GM23338 (cell line): Measurements from ENCODE around the gene UNC5A. TPM values are rescaled to one million over a fixed set of nuclear protein-coding genes. Genes with fewer than 3 reads are reported as not detected.

Experiments
- ATAC-seq: fragments of 200-7000 bp; cut with Tn5 transposase; 3 replicates; pipeline ENCODE4 v1.9.1; 2020
- DNase-seq: peaks from one replicate; pipeline ENCODE4 v3.0.0-alpha.2; 2015; ENCODE audit warnings: low spot score
- H2AFZ ChIP-seq: fragments of 200-600 bp; sonication (generic); 2 replicates; pipeline ENCODE4 v1.8.0; 2016; ENCODE audit warnings: antibody characterized with exemption, mild to moderate bottlenecking, moderate library complexity
- H3F3A ChIP-seq: fragments of 200-600 bp; sonication (generic); replicated peaks from 2 replicates; pipeline ENCODE4 v1.8.0; 2017; ENCODE audit warnings: antibody characterized with exemption, mixed run types, low read depth
- H3K27ac ChIP-seq: fragments of 200-600 bp; sonication (generic); 2 replicates; pipeline ENCODE4 v1.6.1; 2016; ENCODE audit warnings: low read depth
- H3K27me3 ChIP-seq: fragments of 200-600 bp; sonication (generic); 2 replicates; pipeline ENCODE4 v1.8.0; 2016; ENCODE audit warnings: mild to moderate bottlenecking, mixed run types, moderate library complexity; ENCODE audit not compliant: insufficient read depth
- H3K36me3 ChIP-seq: fragments of 200-600 bp; sonication (generic); 2 replicates; pipeline ENCODE4 v1.8.0; 2016; ENCODE audit warnings: mild to moderate bottlenecking; ENCODE audit not compliant: insufficient read depth
- H3K4me1 ChIP-seq: fragments of 200-600 bp; sonication (generic); 2 replicates; pipeline ENCODE4 v1.8.0; 2016; ENCODE audit warnings: mild to moderate bottlenecking, moderate library complexity; ENCODE audit not compliant: insufficient read depth
- H3K4me2 ChIP-seq: fragments of 200-600 bp; sonication (generic); 2 replicates; pipeline ENCODE4 v1.7.1; 2017; ENCODE audit warnings: mixed run types
- H3K4me3 ChIP-seq: fragments of 200-600 bp; sonication (generic); 2 replicates; pipeline ENCODE4 v1.6.1; 2016; ENCODE audit warnings: mixed run types
- H3K79me2 ChIP-seq: fragments of 200-600 bp; sonication (generic); replicated peaks from 2 replicates; pipeline ENCODE4 v1.8.0; 2017; ENCODE audit warnings: mild to moderate bottlenecking; ENCODE audit not compliant: insufficient read depth
- H3K9me2 ChIP-seq: fragments of 200-600 bp; sonication (generic); 2 replicates; pipeline ENCODE4 v1.8.0; 2017; ENCODE audit not compliant: insufficient read depth
- H4K20me1 ChIP-seq: fragments of 200-600 bp; sonication (generic); replicated peaks from 2 replicates; pipeline ENCODE4 v1.8.0; 2017; ENCODE audit warnings: mild to moderate bottlenecking; ENCODE audit not compliant: insufficient read depth
- H3K27ac Mint-ChIP-seq: 2 replicates; pipeline ENCODE4 v1.8.0; 2020; ENCODE audit warnings: inconsistent platforms, mild to moderate bottlenecking, moderate library complexity, mixed read lengths
- H3K27me3 Mint-ChIP-seq: 3 replicates; pipeline ENCODE4 v1.8.0; 2022; ENCODE audit warnings: low read depth, mild to moderate bottlenecking, moderate library complexity, mixed read lengths, inconsistent platforms; ENCODE audit not compliant: insufficient read depth, poor library complexity
- H3K36me3 Mint-ChIP-seq: 3 replicates; pipeline ENCODE4 v1.8.0; 2021; ENCODE audit warnings: low read depth, mild to moderate bottlenecking, inconsistent platforms, moderate library complexity, mixed read lengths
- H3K4me1 Mint-ChIP-seq: 3 replicates; pipeline ENCODE4 v1.8.0; 2020; ENCODE audit warnings: mild to moderate bottlenecking, inconsistent platforms, mixed read lengths
- H3K4me3 Mint-ChIP-seq: 3 replicates; pipeline ENCODE4 v1.8.0; 2021; ENCODE audit warnings: moderate library complexity, mild to moderate bottlenecking, inconsistent platforms, mixed read lengths
- H3K9me3 Mint-ChIP-seq: 3 replicates; pipeline ENCODE4 v1.8.0; 2020; ENCODE audit warnings: moderate library complexity, mild to moderate bottlenecking, inconsistent platforms, mixed read lengths
- CREB1 ChIP-seq: fragments of 250-450 bp; sonication (Bioruptor Pico); IDR thresholded peaks from 2 replicates; pipeline ENCODE4 v1.5.0; 2020; ENCODE audit warnings: low read depth, mild to moderate bottlenecking, moderate library complexity
- CTCF ChIP-seq, 2 experiments: fragments of 200-600 bp in 1 of 2; sonication (generic) in 1 of 2; conservative IDR thresholded peaks; 2 replicates each; pipeline versions ENCODE4 v1.5.1 to v1.6.1; 2016 to 2017; ENCODE audit warnings: antibody characterized with exemption in 2 of 2, low read depth in 2 of 2, mild to moderate bottlenecking in 2 of 2, moderate library complexity in 1 of 2
- ETS1 ChIP-seq: IDR thresholded peaks from 2 replicates; pipeline ENCODE4 v1.6.1; 2016; ENCODE audit warnings: antibody characterized with exemption
- EZH2 ChIP-seq: fragments of 200-600 bp; sonication (generic); IDR thresholded peaks from one replicate; pipeline ENCODE4 v1.8.0; 2017; ENCODE audit warnings: antibody characterized with exemption, mild to moderate bottlenecking, low read depth; ENCODE audit not compliant: unreplicated experiment
- EZH2phosphoT487 ChIP-seq: fragments of 200-600 bp; sonication (generic); IDR thresholded peaks from one replicate; pipeline ENCODE4 v1.8.1; 2018; ENCODE audit warnings: antibody characterized with exemption; ENCODE audit not compliant: unreplicated experiment
- JUNB ChIP-seq: IDR thresholded peaks from one replicate; pipeline ENCODE4 v1.6.1; 2016; ENCODE audit warnings: antibody characterized with exemption; ENCODE audit not compliant: unreplicated experiment
- NANOG ChIP-seq: IDR thresholded peaks from 2 replicates; pipeline ENCODE4 v1.6.1; 2016; ENCODE audit warnings: antibody characterized with exemption, borderline replicate concordance
- POLR2AphosphoS5 ChIP-seq: IDR thresholded peaks from 2 replicates; pipeline ENCODE4 v1.6.1; 2016; ENCODE audit warnings: antibody characterized with exemption, low read depth
- STAT1 ChIP-seq: IDR thresholded peaks from one replicate; pipeline ENCODE4 v1.6.1; 2016; ENCODE audit warnings: antibody characterized with exemption; ENCODE audit not compliant: unreplicated experiment
- ZNF114 ChIP-seq: fragments of 250-450 bp; sonication (Bioruptor Pico); IDR thresholded peaks from 2 replicates; pipeline ENCODE4 v1.5.0; 2020; ENCODE audit warnings: mild to moderate bottlenecking, moderate library complexity
- ZNF331 ChIP-seq: fragments of 250-450 bp; sonication (Bioruptor Pico); IDR thresholded peaks from 2 replicates; pipeline ENCODE4 v1.5.0; 2020; ENCODE audit warnings: low read depth, mild to moderate bottlenecking, moderate library complexity
- polyA plus RNA-seq: library from polyadenylated mRNA; unstranded; fragments of >200 nt; fragmentation: Nextera tagmentation; extraction: Ambion mirVana; gene quantifications from 2 replicates; pipeline ENCODE4 v1.2.1, GENCODE V29; 2016
- total RNA-seq: library from RNA; depleted of rRNA; stranded (reverse); fragments of >200 nt; shearing (Covaris generic); gene quantifications from 2 replicates; pipeline ENCODE4 v1.2.3, GENCODE V29; 2014
- TF ChIP-seq, protein P1 (sequence below): fragments of 250-450 bp; sonication (Bioruptor Pico); IDR thresholded peaks from 2 replicates; pipeline ENCODE4 v1.5.0; 2020; ENCODE audit warnings: mild to moderate bottlenecking, moderate library complexity
- TF ChIP-seq, protein P2 (sequence below): IDR thresholded peaks from one replicate; pipeline ENCODE4 v1.6.1; 2018; ENCODE audit warnings: antibody characterized with exemption; ENCODE audit not compliant: unreplicated experiment

The UNC5A gene
- total and polyA plus RNA-seq, 2 experiments from 2014 or later, result 0.92 to 3.9 TPM

- H3K9me2 ChIP-seq, result no peaks in the 10 kb centered on the region
- H3K27me3 Mint-ChIP-seq, result peaks cover 14% of the 10 kb centered on the region
- no peak overlapping the region for H3K27ac ChIP-seq
- DNase-seq (no peak), ATAC-seq (no peak)
- H3K27me3 ChIP-seq, result no peaks in the 10 kb centered on the region
- H3K4me2 ChIP-seq, result no peak overlapping the region
- no peak overlapping the region for H2AFZ ChIP-seq
- no peak for TF ChIP-seq JUNB
- TF ChIP-seq CREB1, result no peak
- TF ChIP-seq, protein P1, sequence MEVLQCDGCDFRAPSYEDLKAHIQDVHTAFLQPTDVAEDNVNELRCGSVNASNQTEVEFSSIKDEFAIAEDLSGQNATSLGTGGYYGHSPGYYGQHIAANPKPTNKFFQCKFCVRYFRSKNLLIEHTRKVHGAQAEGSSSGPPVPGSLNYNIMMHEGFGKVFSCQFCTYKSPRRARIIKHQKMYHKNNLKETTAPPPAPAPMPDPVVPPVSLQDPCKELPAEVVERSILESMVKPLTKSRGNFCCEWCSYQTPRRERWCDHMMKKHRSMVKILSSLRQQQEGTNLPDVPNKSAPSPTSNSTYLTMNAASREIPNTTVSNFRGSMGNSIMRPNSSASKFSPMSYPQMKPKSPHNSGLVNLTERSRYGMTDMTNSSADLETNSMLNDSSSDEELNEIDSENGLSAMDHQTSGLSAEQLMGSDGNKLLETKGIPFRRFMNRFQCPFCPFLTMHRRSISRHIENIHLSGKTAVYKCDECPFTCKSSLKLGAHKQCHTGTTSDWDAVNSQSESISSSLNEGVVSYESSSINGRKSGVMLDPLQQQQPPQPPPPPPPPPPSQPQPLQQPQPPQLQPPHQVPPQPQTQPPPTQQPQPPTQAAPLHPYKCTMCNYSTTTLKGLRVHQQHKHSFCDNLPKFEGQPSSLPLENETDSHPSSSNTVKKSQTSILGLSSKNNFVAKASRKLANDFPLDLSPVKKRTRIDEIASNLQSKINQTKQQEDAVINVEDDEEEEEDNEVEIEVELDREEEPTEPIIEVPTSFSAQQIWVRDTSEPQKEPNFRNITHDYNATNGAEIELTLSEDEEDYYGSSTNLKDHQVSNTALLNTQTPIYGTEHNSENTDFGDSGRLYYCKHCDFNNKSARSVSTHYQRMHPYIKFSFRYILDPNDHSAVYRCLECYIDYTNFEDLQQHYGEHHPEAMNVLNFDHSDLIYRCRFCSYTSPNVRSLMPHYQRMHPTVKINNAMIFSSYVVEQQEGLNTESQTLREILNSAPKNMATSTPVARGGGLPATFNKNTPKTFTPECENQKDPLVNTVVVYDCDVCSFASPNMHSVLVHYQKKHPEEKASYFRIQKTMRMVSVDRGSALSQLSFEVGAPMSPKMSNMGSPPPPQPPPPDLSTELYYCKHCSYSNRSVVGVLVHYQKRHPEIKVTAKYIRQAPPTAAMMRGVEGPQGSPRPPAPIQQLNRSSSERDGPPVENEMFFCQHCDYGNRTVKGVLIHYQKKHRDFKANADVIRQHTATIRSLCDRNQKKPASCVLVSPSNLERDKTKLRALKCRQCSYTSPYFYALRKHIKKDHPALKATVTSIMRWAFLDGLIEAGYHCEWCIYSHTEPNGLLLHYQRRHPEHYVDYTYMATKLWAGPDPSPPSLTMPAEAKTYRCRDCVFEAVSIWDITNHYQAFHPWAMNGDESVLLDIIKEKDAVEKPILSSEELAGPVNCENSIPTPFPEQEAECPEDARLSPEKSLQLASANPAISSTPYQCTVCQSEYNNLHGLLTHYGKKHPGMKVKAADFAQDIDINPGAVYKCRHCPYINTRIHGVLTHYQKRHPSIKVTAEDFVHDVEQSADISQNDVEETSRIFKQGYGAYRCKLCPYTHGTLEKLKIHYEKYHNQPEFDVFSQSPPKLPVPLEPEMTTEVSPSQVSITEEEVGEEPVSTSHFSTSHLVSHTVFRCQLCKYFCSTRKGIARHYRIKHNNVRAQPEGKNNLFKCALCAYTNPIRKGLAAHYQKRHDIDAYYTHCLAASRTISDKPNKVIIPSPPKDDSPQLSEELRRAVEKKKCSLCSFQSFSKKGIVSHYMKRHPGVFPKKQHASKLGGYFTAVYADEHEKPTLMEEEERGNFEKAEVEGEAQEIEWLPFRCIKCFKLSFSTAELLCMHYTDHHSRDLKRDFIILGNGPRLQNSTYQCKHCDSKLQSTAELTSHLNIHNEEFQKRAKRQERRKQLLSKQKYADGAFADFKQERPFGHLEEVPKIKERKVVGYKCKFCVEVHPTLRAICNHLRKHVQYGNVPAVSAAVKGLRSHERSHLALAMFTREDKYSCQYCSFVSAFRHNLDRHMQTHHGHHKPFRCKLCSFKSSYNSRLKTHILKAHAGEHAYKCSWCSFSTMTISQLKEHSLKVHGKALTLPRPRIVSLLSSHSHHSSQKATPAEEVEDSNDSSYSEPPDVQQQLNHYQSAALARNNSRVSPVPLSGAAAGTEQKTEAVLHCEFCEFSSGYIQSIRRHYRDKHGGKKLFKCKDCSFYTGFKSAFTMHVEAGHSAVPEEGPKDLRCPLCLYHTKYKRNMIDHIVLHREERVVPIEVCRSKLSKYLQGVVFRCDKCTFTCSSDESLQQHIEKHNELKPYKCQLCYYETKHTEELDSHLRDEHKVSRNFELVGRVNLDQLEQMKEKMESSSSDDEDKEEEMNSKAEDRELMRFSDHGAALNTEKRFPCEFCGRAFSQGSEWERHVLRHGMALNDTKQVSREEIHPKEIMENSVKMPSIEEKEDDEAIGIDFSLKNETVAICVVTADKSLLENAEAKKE (CRISPR knock-in tag), result no peak
- TF ChIP-seq EZH2phosphoT487, result no peak
- no peak for TF ChIP-seq ZNF114 (CRISPR knock-in tag)
- no peak for TF ChIP-seq CTCF (conservative IDR thresholded peaks at IDR 0.05; ENCODE audit: low read depth in 2 of 2)
- no peak for TF ChIP-seq NANOG
- TF ChIP-seq, protein P2, sequence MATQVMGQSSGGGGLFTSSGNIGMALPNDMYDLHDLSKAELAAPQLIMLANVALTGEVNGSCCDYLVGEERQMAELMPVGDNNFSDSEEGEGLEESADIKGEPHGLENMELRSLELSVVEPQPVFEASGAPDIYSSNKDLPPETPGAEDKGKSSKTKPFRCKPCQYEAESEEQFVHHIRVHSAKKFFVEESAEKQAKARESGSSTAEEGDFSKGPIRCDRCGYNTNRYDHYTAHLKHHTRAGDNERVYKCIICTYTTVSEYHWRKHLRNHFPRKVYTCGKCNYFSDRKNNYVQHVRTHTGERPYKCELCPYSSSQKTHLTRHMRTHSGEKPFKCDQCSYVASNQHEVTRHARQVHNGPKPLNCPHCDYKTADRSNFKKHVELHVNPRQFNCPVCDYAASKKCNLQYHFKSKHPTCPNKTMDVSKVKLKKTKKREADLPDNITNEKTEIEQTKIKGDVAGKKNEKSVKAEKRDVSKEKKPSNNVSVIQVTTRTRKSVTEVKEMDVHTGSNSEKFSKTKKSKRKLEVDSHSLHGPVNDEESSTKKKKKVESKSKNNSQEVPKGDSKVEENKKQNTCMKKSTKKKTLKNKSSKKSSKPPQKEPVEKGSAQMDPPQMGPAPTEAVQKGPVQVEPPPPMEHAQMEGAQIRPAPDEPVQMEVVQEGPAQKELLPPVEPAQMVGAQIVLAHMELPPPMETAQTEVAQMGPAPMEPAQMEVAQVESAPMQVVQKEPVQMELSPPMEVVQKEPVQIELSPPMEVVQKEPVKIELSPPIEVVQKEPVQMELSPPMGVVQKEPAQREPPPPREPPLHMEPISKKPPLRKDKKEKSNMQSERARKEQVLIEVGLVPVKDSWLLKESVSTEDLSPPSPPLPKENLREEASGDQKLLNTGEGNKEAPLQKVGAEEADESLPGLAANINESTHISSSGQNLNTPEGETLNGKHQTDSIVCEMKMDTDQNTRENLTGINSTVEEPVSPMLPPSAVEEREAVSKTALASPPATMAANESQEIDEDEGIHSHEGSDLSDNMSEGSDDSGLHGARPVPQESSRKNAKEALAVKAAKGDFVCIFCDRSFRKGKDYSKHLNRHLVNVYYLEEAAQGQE, result no peak
- no peak for TF ChIP-seq EZH2
- TF ChIP-seq ZNF331 (CRISPR knock-in tag), result no peak
- TF ChIP-seq ETS1, result no peak
- no peak for TF ChIP-seq POLR2AphosphoS5
- no peak for TF ChIP-seq STAT1
- no peaks in the 10 kb centered on the region for H4K20me1 ChIP-seq
- H3K36me3 ChIP-seq, result no peaks in the 10 kb centered on the region
- H3K27ac Mint-ChIP-seq, result no peak overlapping the region
- H3K79me2 ChIP-seq, result no peaks in the 10 kb centered on the region
- no peaks in the 10 kb centered on the region for H3F3A ChIP-seq
- no peaks in the 10 kb centered on the region for H3K36me3 Mint-ChIP-seq
- no peaks in the 10 kb centered on the region; the same call in 2 of the 3 replicates for H3K9me3 Mint-ChIP-seq
- no peak overlapping the region for H3K4me3 Mint-ChIP-seq
- H3K4me1 Mint-ChIP-seq, result peaks cover 9% of the 10 kb centered on the region; the same call in 2 of the 3 replicates
- H3K4me3 ChIP-seq, result no peak overlapping the region
- H3K4me1 ChIP-seq, result no peaks in the 10 kb centered on the region
Observed at GRCh38 chr5:176874198-176874780, 63.9 kb downstream of the UNC5A start.
